ENCODE measurements around the gene GATA6. TPM values are rescaled to one million over a fixed set of nuclear protein-coding genes. Genes with fewer than 3 reads are reported as not detected.
A peak's percentile ranks its signal among the peaks of the same experiment; 100 is the strongest.
"Not testable (repeated sequence)": the region's sequence is repeated elsewhere in the genome, so short reads cannot be mapped to it uniquely, and the experiment has no call there.

GATA6 gene
- total RNA-seq, 2 donors from 2014 or later = 41.8 to 114 TPM

GRCh38 chr18:22191346-22191695 is 21.9 kb downstream of the GATA6 start:
- Histone ChIP-seq H3K36me3 (replicated peaks in 1 of 2; ENCODE audit: insufficient read depth in 1 of 2, low read depth in 2 of 2) (no peaks in the 10 kb centered on the region), H3K4me3 (no peak overlapping the region), H3K27ac (peak overlapping the region; percentile 56 to 100 (median 86)), H3K4me1 (peaks cover 94% of the 10 kb centered on the region), H3K27me3 (no peaks in the 10 kb centered on the region), H3K9me3 (no peaks in the 10 kb centered on the region)
- no peak for ATAC-seq
- no peak for TF ChIP-seq CTCF (IDR thresholded peaks at IDR 0.05)
- no peak for TF ChIP-seq POLR2A (IDR thresholded peaks at IDR 0.05)
- DNase-seq = no peak
- intact Hi-C loops (cut with DNase I) = no loop called here
- 40 to 44% methylated on average over 5 of the region's 5 CpGs for WGBS, 2 donors

- no peaks in the 10 kb centered on the region for H3K9me3 ChIP-seq
- 32 to 42% methylated on average over 4 of the region's 4 CpGs for WGBS, 2 donors
- H3K4me1 ChIP-seq = peaks cover 90% of the 10 kb centered on the region
- peak overlapping the region; percentile 33 to 100 (median 86) for H3K27ac ChIP-seq
- no peak for DNase-seq
- intact Hi-C loops (cut with DNase I) = no loop called here
- no peak overlapping the region for H3K4me3 ChIP-seq
- no peaks in the 10 kb centered on the region for H3K27me3 ChIP-seq
- no peaks in the 10 kb centered on the region for H3K36me3 ChIP-seq (replicated peaks in 1 of 2; ENCODE audit: insufficient read depth in 1 of 2, low read depth in 2 of 2)
- ATAC-seq = no peak
- no peak for TF ChIP-seq POLR2A (IDR thresholded peaks at IDR 0.05)
- TF ChIP-seq CTCF (IDR thresholded peaks at IDR 0.05) = no peak
Measured at GRCh38 chr18:22191923-22192322, 22.5 kb downstream of the GATA6 start.

GRCh38 chr18:22193466-22193865 is 24.1 kb downstream of the GATA6 start:
- Histone ChIP-seq H3K27me3 (no peaks in the 10 kb centered on the region), H3K4me1 (peaks cover 89% of the 10 kb centered on the region), H3K27ac (peak overlapping the region; percentile 2 to 100 (median 72)), H3K36me3 (replicated peaks in 1 of 2; ENCODE audit: insufficient read depth in 1 of 2, low read depth in 2 of 2) (peaks cover 0 to 4% of the 10 kb centered on the region in 2 donors), H3K9me3 (no peaks in the 10 kb centered on the region), H3K4me3 (no peak overlapping the region)
- no peak for DNase-seq
- intact Hi-C loops (cut with DNase I) = no loop called here
- 36 to 40% methylated on average over 8 to 9 of the region's 9 CpGs for WGBS, 2 donors
- no peak for TF ChIP-seq CTCF (IDR thresholded peaks at IDR 0.05)
- TF ChIP-seq POLR2A (IDR thresholded peaks at IDR 0.05) = no peak
- ATAC-seq = no peak

GRCh38 chr18:22194151-22194598 is 24.8 kb downstream of the GATA6 start:
- TF ChIP-seq POLR2A (IDR thresholded peaks at IDR 0.05) (no peak), CTCF (IDR thresholded peaks at IDR 0.05) (no peak)
- Histone ChIP-seq H3K9me3 (no peaks in the 10 kb centered on the region), H3K27ac (peak overlapping the region in 3 of 4 donors; percentile 57 to 100 (median 86)), H3K4me1 (peaks cover 87% of the 10 kb centered on the region), H3K27me3 (no peaks in the 10 kb centered on the region), H3K36me3 (replicated peaks in 1 of 2; ENCODE audit: insufficient read depth in 1 of 2, low read depth in 2 of 2) (peaks cover 0 to 4% of the 10 kb centered on the region in 2 donors), H3K4me3 (no peak overlapping the region)
- ATAC-seq = peak; percentile 11
- peak in 2 of 4 donors; percentile 42 to 47 for DNase-seq
- 23 to 34% methylated on average over 5 to 7 of the region's 7 CpGs for WGBS, 2 donors
- intact Hi-C loops (cut with DNase I) = no loop called here

GRCh38 chr18:22195052-22195451 is 25.7 kb downstream of the GATA6 start:
- DNase-seq = no peak
- WGBS, 2 donors = 76 to 77% methylated on average over 11 of the region's 11 CpGs
- no peak overlapping the region for H3K4me3 ChIP-seq

GRCh38 chr18:22196943-22197342 is 27.6 kb downstream of the GATA6 start:
- H3K27me3 ChIP-seq; H3K4me3 ChIP-seq; DNase-seq; intact Hi-C loops (cut with DNase I); ATAC-seq; H3K9me3 ChIP-seq: not testable (repeated sequence)
- Histone ChIP-seq H3K36me3 (replicated peaks in 1 of 2; ENCODE audit: insufficient read depth in 1 of 2, low read depth in 2 of 2) (peaks cover 0 to 13% of the 10 kb centered on the region in 2 donors), H3K27ac (peak overlapping the region in 2 of 4 donors; percentile 10 to 40), H3K4me1 (peaks cover 61% of the 10 kb centered on the region)
- 83 to 85% methylated on average over 5 of the region's 5 CpGs for WGBS, 2 donors

More at GRCh38 chr18:22195052-22195451, 25.7 kb downstream of the GATA6 start:
- Histone ChIP-seq H3K4me1 (peaks cover 78% of the 10 kb centered on the region), H3K36me3 (replicated peaks in 1 of 2; ENCODE audit: insufficient read depth in 1 of 2, low read depth in 2 of 2) (peaks cover 0 to 4% of the 10 kb centered on the region in 2 donors), H3K27ac (peak overlapping the region in 3 of 4 donors; percentile 57 to 100 (median 86)), H3K9me3 (no peaks in the 10 kb centered on the region), H3K27me3 (no peaks in the 10 kb centered on the region)
- no peak for ATAC-seq
- no peak for TF ChIP-seq CTCF (IDR thresholded peaks at IDR 0.05)
- no peak for TF ChIP-seq POLR2A (IDR thresholded peaks at IDR 0.05)
- intact Hi-C loops (cut with DNase I) = no loop called here

All from body of pancreas (tissue), 4 donors.